H9 (cell line): ENCODE measurements around the gene RERE. TPM values are rescaled to one million over a fixed set of nuclear protein-coding genes. Genes with fewer than 3 reads are reported as not detected.

ENCODE experiments used
- DNase-seq: peaks from one replicate; pipeline ENCODE4 v3.0.0-alpha.2; 2017
- H2AFZ ChIP-seq: one replicate; pipeline ENCODE4 v1.6.1; 2013; ENCODE audit warnings: mild to moderate bottlenecking, low read length, control low read depth, moderate library complexity
- H2AK5ac ChIP-seq: 2 replicates; pipeline ENCODE4 v1.6.1; 2013; ENCODE audit warnings: low read length, control low read depth, mixed read lengths; ENCODE audit not compliant: insufficient read length
- H2BK120ac ChIP-seq: one replicate; pipeline ENCODE4 v1.6.1; 2013; ENCODE audit warnings: low read depth, mild to moderate bottlenecking, low read length, control low read depth, inconsistent platforms; ENCODE audit not compliant: poor library complexity, severe bottlenecking
- H2BK12ac ChIP-seq: 2 replicates; pipeline ENCODE4 v1.6.1; 2013; ENCODE audit warnings: low read length, control low read depth, mixed read lengths, low read depth; ENCODE audit not compliant: insufficient read length
- H2BK15ac ChIP-seq: 2 replicates; pipeline ENCODE4 v1.6.1; 2013; ENCODE audit warnings: low read depth, low read length, control low read depth
- H2BK20ac ChIP-seq: one replicate; pipeline ENCODE4 v1.6.1; 2013; ENCODE audit warnings: low read depth, mild to moderate bottlenecking, low read length, control low read depth, inconsistent platforms; ENCODE audit not compliant: poor library complexity, severe bottlenecking
- H2BK5ac ChIP-seq: 2 replicates; pipeline ENCODE4 v1.6.1; 2013; ENCODE audit warnings: low read length, control low read depth, mixed read lengths; ENCODE audit not compliant: insufficient read length
- H3K14ac ChIP-seq: 2 replicates; pipeline ENCODE4 v1.6.1; 2013; ENCODE audit warnings: low read length, control low read depth; ENCODE audit not compliant: insufficient read depth
- H3K18ac ChIP-seq: 2 replicates; pipeline ENCODE4 v1.6.1; 2013; ENCODE audit warnings: low read depth, mild to moderate bottlenecking, mixed read lengths, low read length, control low read depth; ENCODE audit not compliant: insufficient read length
- H3K23ac ChIP-seq: 2 replicates; pipeline ENCODE4 v1.6.1; 2013; ENCODE audit warnings: low read length, control low read depth, mixed read lengths, low read depth; ENCODE audit not compliant: insufficient read length
- H3K23me2 ChIP-seq: 2 replicates; pipeline ENCODE4 v1.6.1; 2013; ENCODE audit warnings: low read depth, mild to moderate bottlenecking, mixed read lengths, low read length, control low read depth; ENCODE audit not compliant: insufficient read length, poor library complexity, severe bottlenecking
- H3K27ac ChIP-seq: 2 replicates; pipeline ENCODE4 v1.5.1; 2013; ENCODE audit warnings: low read length, control low read depth, mixed read lengths, low read depth; ENCODE audit not compliant: insufficient read length
- H3K27me3 ChIP-seq: 2 replicates; pipeline ENCODE4 v1.6.1; 2013; ENCODE audit warnings: low read length, control low read depth, inconsistent platforms; ENCODE audit not compliant: insufficient read depth
- H3K4ac ChIP-seq: 2 replicates; pipeline ENCODE4 v1.6.1; 2013; ENCODE audit warnings: low read depth, mild to moderate bottlenecking, control low read depth, inconsistent platforms, low read length, moderate library complexity
- H3K4me1 ChIP-seq: 2 replicates; pipeline ENCODE4 v1.6.1; 2013; ENCODE audit warnings: low read length, control low read depth, inconsistent platforms; ENCODE audit not compliant: insufficient read depth
- H3K4me2 ChIP-seq: 2 replicates; pipeline ENCODE4 v1.6.1; 2013; ENCODE audit warnings: low read length, control low read depth, mixed read lengths; ENCODE audit not compliant: insufficient read length, insufficient read depth
- H3K56ac ChIP-seq: 2 replicates; pipeline ENCODE4 v1.6.1; 2013; ENCODE audit warnings: low read depth, mild to moderate bottlenecking, mixed read lengths, low read length, control low read depth; ENCODE audit not compliant: insufficient read length
- H3K79me1 ChIP-seq: 2 replicates; pipeline ENCODE4 v1.6.1; 2013; ENCODE audit warnings: low read depth, mild to moderate bottlenecking, moderate library complexity, low read length, control low read depth, inconsistent platforms; ENCODE audit not compliant: insufficient read depth, poor library complexity, severe bottlenecking
- H3K79me2 ChIP-seq: 2 replicates; pipeline ENCODE4 v1.6.1; 2013; ENCODE audit warnings: low read length, control low read depth, inconsistent platforms; ENCODE audit not compliant: insufficient read depth
- H3K9ac ChIP-seq: 2 replicates; pipeline ENCODE4 v1.6.1; 2013; ENCODE audit warnings: low read length, control low read depth, mixed read lengths; ENCODE audit not compliant: insufficient read length; ENCODE audit errors: extremely low read depth
- H3K9me3 ChIP-seq: one replicate; pipeline ENCODE4 v1.6.1; 2013; ENCODE audit warnings: low read depth, low read length, inconsistent platforms; ENCODE audit not compliant: control insufficient read depth
- H3T11ph ChIP-seq: one replicate; pipeline ENCODE4 v1.6.1; 2013; ENCODE audit warnings: mild to moderate bottlenecking, low read length, control low read depth, inconsistent platforms
- H4K20me1 ChIP-seq: one replicate; pipeline ENCODE4 v1.6.1; 2013; ENCODE audit not compliant: control insufficient read depth, insufficient read length, insufficient read depth
- H4K5ac ChIP-seq: 2 replicates; pipeline ENCODE4 v1.6.1; 2013; ENCODE audit warnings: low read depth, mild to moderate bottlenecking, mixed read lengths, low read length, control low read depth; ENCODE audit not compliant: insufficient read length
- H4K8ac ChIP-seq: replicated peaks from 2 replicates; pipeline ENCODE4 v1.6.1; 2013; ENCODE audit warnings: low read length, control low read depth, mixed read lengths, low read depth; ENCODE audit not compliant: insufficient read length
- H4K91ac ChIP-seq: 2 replicates; pipeline ENCODE4 v1.6.1; 2013; ENCODE audit warnings: low read depth, mild to moderate bottlenecking, moderate library complexity, mixed read lengths, low read length, control low read depth; ENCODE audit not compliant: insufficient read length
- H3K27ac Mint-ChIP-seq, 3 experiments: 2 replicates in 2 of 3; 3 replicates in 1 of 3; pipeline ENCODE4 v1.8.0; 2020 to 2021; ENCODE audit warnings: mixed read lengths in 3 of 3, mild to moderate bottlenecking in 1 of 3, moderate library complexity in 1 of 3
- H3K27me3 Mint-ChIP-seq: 2 replicates; pipeline ENCODE4 v1.8.0; 2021; ENCODE audit warnings: low read depth, mild to moderate bottlenecking, moderate library complexity, mixed read lengths
- H3K36me3 Mint-ChIP-seq, 3 experiments: 2 replicates in 2 of 3; 3 replicates in 1 of 3; pipeline ENCODE4 v1.8.0; 2020 to 2021; ENCODE audit warnings: low read depth in 3 of 3, mixed read lengths in 3 of 3; ENCODE audit not compliant: insufficient read depth in 1 of 3
- H3K4me1 Mint-ChIP-seq, 2 experiments: 2 replicates each; pipeline ENCODE4 v1.8.0; 2020; ENCODE audit warnings: mixed read lengths in 2 of 2
- H3K4me3 Mint-ChIP-seq, 2 experiments: 2 replicates in 1 of 2; 3 replicates in 1 of 2; pipeline ENCODE4 v1.8.0; 2020 to 2021; ENCODE audit warnings: mild to moderate bottlenecking in 2 of 2, mixed read lengths in 2 of 2, moderate library complexity in 1 of 2
- H3K9me3 Mint-ChIP-seq, 2 experiments: 2 replicates in 1 of 2; 3 replicates in 1 of 2; pipeline ENCODE4 v1.8.0; 2020; ENCODE audit warnings: mild to moderate bottlenecking in 2 of 2, mixed read lengths in 2 of 2, moderate library complexity in 1 of 2
- CTCF ChIP-seq: fragments of 200-600 bp; sonication (generic); conservative IDR thresholded peaks from 3 replicates; pipeline ENCODE4 v1.8.0; 2021; ENCODE audit warnings: antibody characterized with exemption, mild to moderate bottlenecking
- WGBS: extraction: QIAGEN DNeasy Blood & Tissue Kit; methylation state at CpG from one replicate; pipeline ENCODE4 v1.1.7; 2013; ENCODE audit warnings: missing lambda C conversion rate, low lambda C conversion rate, mixed read lengths; ENCODE audit not compliant: insufficient read length; ENCODE audit errors: extremely low coverage; 5-methylcytosine and 5-hydroxymethylcytosine counted together
- total RNA-seq: library from RNA; stranded (reverse); gene quantifications from 2 replicates; pipeline ENCODE4 v1.2.1, GENCODE V29; 2021

Gene RERE
- total RNA-seq, 1 experiment from 2014 or later, result 103 TPM

GRCh38 chr1:8326265-8326664, 491.2 kb downstream of the RERE start:
- Histone ChIP-seq H2BK15ac (no peak overlapping the region), H3K79me2 (no peaks in the 10 kb centered on the region), H2AFZ (no peak overlapping the region), H3K9ac (no peak overlapping the region), H2BK120ac (no peak overlapping the region), H2BK5ac (no peak overlapping the region), H3K56ac (no peak overlapping the region), H3T11ph (no peak overlapping the region), H3K23me2 (no peaks in the 10 kb centered on the region), H3K4ac (no peak overlapping the region), H3K4me2 (no peak overlapping the region), H4K8ac (no peak overlapping the region), H4K91ac (no peak overlapping the region), H3K27ac (no peak overlapping the region), H4K5ac (no peak overlapping the region), H3K9me3 (no peaks in the 10 kb centered on the region), H2AK5ac (no peak overlapping the region), H3K27me3 (no peaks in the 10 kb centered on the region), H3K14ac (no peak overlapping the region), H3K79me1 (no peaks in the 10 kb centered on the region), H3K4me1 (no peaks in the 10 kb centered on the region), H2BK12ac (no peak overlapping the region), H3K23ac (no peak overlapping the region), H2BK20ac (no peak overlapping the region), H3K18ac (no peak overlapping the region), H4K20me1 (no peaks in the 10 kb centered on the region)
- Mint-ChIP-seq H3K4me3 (no peak overlapping the region), H3K27me3 (peaks cover 2% of the 10 kb centered on the region; the same call in 1 of the 2 replicates), H3K36me3 (no peaks in the 10 kb centered on the region; a peak in 1 of 7 replicates), H3K9me3 (peaks cover 2 to 3% of the 10 kb centered on the region in 2 experiments; a peak in 2 of 5 replicates), H3K27ac (no peak overlapping the region), H3K4me1 (peaks cover 0 to 2% of the 10 kb centered on the region in 2 experiments; a peak in 1 of 4 replicates)
- TF ChIP-seq CTCF, result no peak
- DNase-seq, result no peak
- no CpG with 5 or more reads among the region's 13 CpGs for WGBS
